AG09309 (cell line): ENCODE measurements around the gene CCDC7.

Experiments
- DNase-seq: peaks from one replicate; pipeline ENCODE4 v3.0.0-alpha.2; 2010; ENCODE audit warnings: low read depth
- H3K4me3 ChIP-seq: 2 replicates; pipeline ENCODE4 v1.5.1; 2011; ENCODE audit warnings: mild to moderate bottlenecking, low read depth, low read length, moderate library complexity; ENCODE audit not compliant: control insufficient read depth
- TF ChIP-seq, protein P1 (sequence below): IDR thresholded peaks from 2 replicates; pipeline ENCODE4 v1.5.1; 2011; ENCODE audit warnings: mild to moderate bottlenecking, low read depth, low read length, inconsistent platforms; ENCODE audit not compliant: insufficient read depth, control insufficient read depth; ENCODE audit errors: missing control alignments

The CCDC7 gene

DNA sequence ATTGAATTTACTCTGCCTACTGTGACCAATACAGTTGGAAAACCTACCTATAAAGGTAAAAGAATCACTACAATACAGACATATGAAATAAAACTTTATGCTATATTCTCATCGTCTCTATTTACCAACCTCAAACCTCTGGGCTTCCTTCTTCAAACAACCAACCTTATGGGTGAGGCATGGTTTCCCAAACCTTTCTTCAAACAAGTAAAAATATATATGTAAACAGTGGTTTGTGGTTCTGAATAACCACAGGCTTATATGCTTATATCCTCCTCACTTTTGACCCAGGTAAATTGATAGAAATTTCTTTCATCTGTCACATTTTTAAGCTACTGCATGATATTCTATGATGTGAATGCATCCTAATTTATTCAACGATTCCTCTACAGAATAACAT, 408.5 kb downstream of the CCDC7 start:
- no peak overlapping the region for H3K4me3 ChIP-seq
- TF ChIP-seq, protein P1, sequence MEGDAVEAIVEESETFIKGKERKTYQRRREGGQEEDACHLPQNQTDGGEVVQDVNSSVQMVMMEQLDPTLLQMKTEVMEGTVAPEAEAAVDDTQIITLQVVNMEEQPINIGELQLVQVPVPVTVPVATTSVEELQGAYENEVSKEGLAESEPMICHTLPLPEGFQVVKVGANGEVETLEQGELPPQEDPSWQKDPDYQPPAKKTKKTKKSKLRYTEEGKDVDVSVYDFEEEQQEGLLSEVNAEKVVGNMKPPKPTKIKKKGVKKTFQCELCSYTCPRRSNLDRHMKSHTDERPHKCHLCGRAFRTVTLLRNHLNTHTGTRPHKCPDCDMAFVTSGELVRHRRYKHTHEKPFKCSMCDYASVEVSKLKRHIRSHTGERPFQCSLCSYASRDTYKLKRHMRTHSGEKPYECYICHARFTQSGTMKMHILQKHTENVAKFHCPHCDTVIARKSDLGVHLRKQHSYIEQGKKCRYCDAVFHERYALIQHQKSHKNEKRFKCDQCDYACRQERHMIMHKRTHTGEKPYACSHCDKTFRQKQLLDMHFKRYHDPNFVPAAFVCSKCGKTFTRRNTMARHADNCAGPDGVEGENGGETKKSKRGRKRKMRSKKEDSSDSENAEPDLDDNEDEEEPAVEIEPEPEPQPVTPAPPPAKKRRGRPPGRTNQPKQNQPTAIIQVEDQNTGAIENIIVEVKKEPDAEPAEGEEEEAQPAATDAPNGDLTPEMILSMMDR: no peak
- no peak for DNase-seq

DNA sequence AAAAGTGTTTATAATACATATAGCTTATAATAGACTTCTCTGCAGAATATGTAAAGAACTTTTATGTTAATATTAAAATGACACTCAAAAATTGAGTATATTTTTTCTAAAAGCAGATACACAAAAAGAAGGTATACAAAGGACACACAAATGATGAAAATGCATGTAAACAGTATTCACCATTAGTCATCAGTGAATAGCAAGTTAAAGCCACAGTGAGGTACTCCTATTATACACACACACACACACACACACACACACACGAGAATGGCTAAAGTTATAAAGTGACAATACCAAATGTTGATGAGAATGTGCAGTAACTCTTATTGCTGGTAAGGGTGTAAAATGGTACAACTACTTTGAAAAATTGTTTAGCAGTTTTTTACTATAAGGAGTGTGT, 419.2 kb downstream of the CCDC7 start:
- no peak overlapping the region for H3K4me3 ChIP-seq
- no peak for DNase-seq
- TF ChIP-seq, protein P1: no peak

DNA sequence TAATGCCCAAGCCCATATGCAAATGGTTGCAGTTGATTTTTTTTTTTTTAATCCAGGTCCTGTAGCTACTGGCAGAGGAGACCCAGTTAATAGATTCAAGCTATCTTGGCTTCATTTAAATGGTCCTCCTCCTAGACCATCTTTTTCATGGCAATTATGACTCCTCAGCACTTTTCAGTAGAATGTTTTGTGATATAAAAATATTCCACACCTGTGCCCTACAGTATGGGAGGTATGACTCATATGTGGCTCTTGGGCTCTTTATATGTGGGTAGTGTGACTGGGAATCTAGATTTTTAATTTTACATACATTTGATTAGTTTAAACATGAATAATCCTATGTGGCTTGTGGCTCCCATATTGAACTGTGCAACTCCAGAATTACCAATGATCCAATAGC, 432.0 kb downstream of the CCDC7 start:
- no peak overlapping the region for H3K4me3 ChIP-seq
- TF ChIP-seq, protein P1: no peak
- no peak for DNase-seq

DNA sequence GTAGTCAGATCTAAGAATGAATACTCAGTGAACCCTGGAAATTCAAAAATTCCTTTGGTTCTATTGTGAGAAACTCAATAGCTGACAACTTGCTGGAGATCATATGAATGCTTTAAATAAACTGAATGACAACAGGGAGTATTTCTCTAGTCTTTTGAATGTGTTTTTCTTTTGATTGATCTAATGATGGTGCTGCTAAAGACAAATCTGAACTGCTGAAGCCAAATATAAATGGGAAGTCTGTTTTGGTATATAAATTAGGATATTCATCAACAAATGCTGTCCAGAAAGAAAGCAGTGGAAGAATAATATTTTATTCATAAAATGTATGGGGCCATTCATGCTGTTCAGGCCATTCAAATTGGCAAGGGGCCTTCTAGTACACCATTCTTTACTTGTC, 432.7 kb downstream of the CCDC7 start:
- no peak overlapping the region for H3K4me3 ChIP-seq
- DNase-seq: no peak
- TF ChIP-seq, protein P1: no peak

DNA sequence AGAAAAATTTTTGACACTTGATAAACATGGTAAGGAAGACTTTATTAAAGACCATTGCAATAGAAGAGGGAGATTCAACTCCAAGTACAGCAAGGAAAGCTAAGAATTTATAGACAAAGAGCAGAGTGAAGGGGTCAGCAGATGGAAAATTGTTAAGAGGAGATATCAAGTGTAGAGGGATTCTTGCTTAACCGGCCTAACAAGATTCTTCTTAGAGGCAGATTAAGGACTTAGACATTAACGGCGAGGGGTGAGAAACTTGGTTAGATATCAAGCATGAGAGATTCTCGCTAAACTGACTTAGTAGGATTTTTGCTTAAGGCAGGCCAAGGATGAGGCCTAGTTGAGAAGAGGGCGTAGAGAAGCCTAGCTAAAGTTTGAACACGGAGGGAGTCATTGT, 436.1 kb downstream of the CCDC7 start:
- no peak for DNase-seq
- TF ChIP-seq, protein P1: no peak
- no peak overlapping the region for H3K4me3 ChIP-seq

DNA sequence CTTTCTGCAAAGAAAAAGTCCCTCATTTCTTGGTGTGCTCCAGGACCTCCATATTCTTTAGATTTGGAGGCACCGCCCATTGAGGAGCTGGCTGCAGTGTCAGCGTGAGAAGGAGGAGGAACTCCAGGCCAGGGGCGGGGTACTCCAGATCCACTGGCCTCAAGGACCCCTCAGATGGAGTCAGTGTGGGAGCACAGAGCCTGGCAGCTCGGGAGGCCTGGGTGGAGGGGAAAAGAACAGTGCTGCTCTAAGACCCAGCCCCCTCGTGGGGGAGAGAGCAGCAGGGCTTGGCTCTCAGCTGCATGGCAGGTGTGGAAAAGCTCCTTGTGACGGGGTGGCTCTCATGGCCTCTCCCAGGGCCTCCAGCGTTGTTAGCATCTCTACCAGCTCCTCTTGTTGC, 441.5 kb downstream of the CCDC7 start:
- no peak for DNase-seq
- TF ChIP-seq, protein P1: no peak

More for the DNA sequence above, 441.5 kb downstream of the CCDC7 start:
- no peak overlapping the region for H3K4me3 ChIP-seq
